PC-3 (cell line): Measurements from ENCODE around the gene MYH11. TPM values are rescaled to one million over a fixed set of nuclear protein-coding genes. Genes with fewer than 3 reads are reported as not detected.

ENCODE experiments used
- ATAC-seq: fragments of 200-7000 bp; cut with Tn5 transposase; 2 replicates; pipeline ENCODE4 v1.9.1; 2020; ENCODE audit warnings: mild to moderate bottlenecking, moderate library complexity
- BruUV-seq: library from RNA; stranded (reverse); fragments of 400-500 nt; replicated peaks from 2 replicates; lab custom pipeline; 2021; lab: Mats Ljungman, UMichigan
- CTCF ChIA-PET: fragments of 300-600 bp; sonication (Branson Sonifier 250); formaldehyde crosslinking; loops from one replicate; lab custom pipeline; 2022; ENCODE audit warnings: antibody characterized with exemption; lab: Charles Lee
- POLR2A ChIA-PET: fragments of 300-600 bp; sonication (Branson Sonifier 250); formaldehyde crosslinking; loops from one replicate; lab custom pipeline; 2022; ENCODE audit warnings: antibody characterized with exemption; ENCODE audit not compliant: unreplicated experiment; lab: Charles Lee
- DNase-seq: peaks from one replicate; pipeline ENCODE4 v3.0.0-alpha.2; 2015
- H2AFZ ChIP-seq: fragments of 300-600 bp; sonication (generic); 2 replicates; pipeline ENCODE4 v1.6.0; 2016; ENCODE audit warnings: antibody characterized with exemption, low read length
- H3F3A ChIP-seq: fragments of 300-600 bp; sonication (generic); one replicate; pipeline ENCODE4 v1.6.0; 2017; ENCODE audit warnings: antibody characterized with exemption, low read length, control low read depth, mild to moderate bottlenecking; ENCODE audit not compliant: unreplicated experiment
- H3K27ac ChIP-seq: fragments of 300-600 bp; sonication (generic); 2 replicates; pipeline ENCODE4 v1.5.1; 2016; ENCODE audit warnings: mild to moderate bottlenecking, low read length
- H3K27me3 ChIP-seq: fragments of 300-600 bp; sonication (generic); 2 replicates; pipeline ENCODE4 v1.6.1; 2016; ENCODE audit warnings: low read length, mixed read lengths
- H3K36me3 ChIP-seq: fragments of 300-600 bp; sonication (generic); 2 replicates; pipeline ENCODE4 v1.6.1; 2016; ENCODE audit warnings: low read depth, mixed run types, low read length, mixed read lengths
- H3K4me1 ChIP-seq: fragments of 300-600 bp; sonication (generic); 2 replicates; pipeline ENCODE4 v1.5.1; 2016; ENCODE audit warnings: low read length; ENCODE audit not compliant: insufficient read depth
- H3K4me2 ChIP-seq: fragments of 300-600 bp; sonication (generic); 2 replicates; pipeline ENCODE4 v1.6.0; 2016; ENCODE audit warnings: low read length
- H3K4me3 ChIP-seq: fragments of 300-600 bp; sonication (generic); 2 replicates; pipeline ENCODE4 v1.5.1; 2016; ENCODE audit warnings: mild to moderate bottlenecking, low read length, mixed read lengths
- H3K79me2 ChIP-seq: fragments of 300-600 bp; sonication (generic); 2 replicates; pipeline ENCODE4 v1.6.1; 2017; ENCODE audit warnings: low read length, mixed read lengths
- H3K9ac ChIP-seq: fragments of 300-600 bp; sonication (generic); 2 replicates; pipeline ENCODE4 v1.6.0; 2016; ENCODE audit warnings: mild to moderate bottlenecking, low read length
- H3K9me2 ChIP-seq: fragments of 300-600 bp; sonication (generic); replicated peaks from 2 replicates; pipeline ENCODE4 v1.6.1; 2016; ENCODE audit warnings: mixed run types, low read length, mixed read lengths
- H3K9me3 ChIP-seq: fragments of 300-600 bp; sonication (generic); 2 replicates; pipeline ENCODE4 v1.6.1; 2016; ENCODE audit warnings: low read length, mixed read lengths
- H4K20me1 ChIP-seq: fragments of 300-600 bp; sonication (generic); 2 replicates; pipeline ENCODE4 v1.6.1; 2016; ENCODE audit warnings: low read length, mixed read lengths
- CTCF ChIP-seq: fragments of 300-600 bp; sonication (generic); conservative IDR thresholded peaks from 2 replicates; pipeline ENCODE4 v1.5.1; 2017; ENCODE audit warnings: antibody characterized with exemption, low read depth, mild to moderate bottlenecking, low read length
- EZH2 ChIP-seq: fragments of 300-600 bp; sonication (generic); IDR thresholded peaks from one replicate; pipeline ENCODE4 v1.6.1; 2017; ENCODE audit warnings: antibody characterized with exemption, mild to moderate bottlenecking, low read length; ENCODE audit not compliant: unreplicated experiment
- EZH2phosphoT487 ChIP-seq: fragments of 300-600 bp; sonication (generic); IDR thresholded peaks from 2 replicates; pipeline ENCODE4 v1.6.1; 2018; ENCODE audit warnings: mild to moderate bottlenecking, antibody characterized with exemption, low read length, borderline replicate concordance
- intact Hi-C: fragments of 100-400 bp; cut with micrococcal nuclease; formaldehyde crosslinking; loops from 2 replicates; pipeline ENCODE4 v1.9.0; 2023
- total RNA-seq: library from RNA; depleted of rRNA; stranded (reverse); fragments of >200 nt; gene quantifications from 2 replicates; pipeline ENCODE4 v1.2.3, GENCODE V29; 2014

The MYH11 gene
- total RNA-seq, 1 experiment from 2014 or later: not detected

GRCh38 chr16:15775663-15776304 is 81.0 kb downstream of the MYH11 start:
- H3K4me1 ChIP-seq: no peaks in the 10 kb centered on the region
- no peak overlapping the region for H2AFZ ChIP-seq
- CTCF ChIA-PET: no interaction called here
- H3K27me3 ChIP-seq: no peaks in the 10 kb centered on the region
- no peak overlapping the region for H3K9ac ChIP-seq
- POLR2A ChIA-PET: no interaction called here
- H3F3A ChIP-seq: no peaks in the 10 kb centered on the region
- H4K20me1 ChIP-seq: no peaks in the 10 kb centered on the region
- intact Hi-C loops: loop anchor here (5.0 kb wide), 1 partner anchor 422 kb away; no protein-coding TSS in a partner anchor
- no TSS peak for BruUV-seq
- TF ChIP-seq EZH2phosphoT487 (no peak), EZH2 (no peak), CTCF (no peak)
- H3K79me2 ChIP-seq: no peaks in the 10 kb centered on the region
- no peak overlapping the region for H3K27ac ChIP-seq
- H3K4me3 ChIP-seq: no peak overlapping the region
- no peaks in the 10 kb centered on the region for H3K9me3 ChIP-seq
- H3K4me2 ChIP-seq: no peak overlapping the region
- ATAC-seq: no peak
- no peaks in the 10 kb centered on the region for H3K36me3 ChIP-seq
- H3K9me2 ChIP-seq: no peaks in the 10 kb centered on the region
- DNase-seq: peak; percentile 16

GRCh38 chr16:15775209-15775608 is 81.6 kb downstream of the MYH11 start:
- no peak for TF ChIP-seq EZH2phosphoT487
- no peak overlapping the region for H3K4me2 ChIP-seq
- intact Hi-C loops: loop anchor here (5.0 kb wide), 1 partner anchor 422 kb away; no protein-coding TSS in a partner anchor
- no TSS peak for BruUV-seq
- H3F3A ChIP-seq: no peaks in the 10 kb centered on the region
- ChIA-PET CTCF (no interaction called here), POLR2A (no interaction called here)
- no peaks in the 10 kb centered on the region for H3K9me3 ChIP-seq
- H3K9me2 ChIP-seq: no peaks in the 10 kb centered on the region
- H3K4me1 ChIP-seq: no peaks in the 10 kb centered on the region
- no peaks in the 10 kb centered on the region for H4K20me1 ChIP-seq
- no peak overlapping the region for H3K9ac ChIP-seq
- no peak overlapping the region for H3K4me3 ChIP-seq
- H3K79me2 ChIP-seq: no peaks in the 10 kb centered on the region
- DNase-seq: peak; percentile 33
- H2AFZ ChIP-seq: no peak overlapping the region
- no peaks in the 10 kb centered on the region for H3K36me3 ChIP-seq
- no peak; the same call in 1 of the 2 replicates for ATAC-seq
- no peaks in the 10 kb centered on the region for H3K27me3 ChIP-seq
- no peak overlapping the region for H3K27ac ChIP-seq

DNA sequence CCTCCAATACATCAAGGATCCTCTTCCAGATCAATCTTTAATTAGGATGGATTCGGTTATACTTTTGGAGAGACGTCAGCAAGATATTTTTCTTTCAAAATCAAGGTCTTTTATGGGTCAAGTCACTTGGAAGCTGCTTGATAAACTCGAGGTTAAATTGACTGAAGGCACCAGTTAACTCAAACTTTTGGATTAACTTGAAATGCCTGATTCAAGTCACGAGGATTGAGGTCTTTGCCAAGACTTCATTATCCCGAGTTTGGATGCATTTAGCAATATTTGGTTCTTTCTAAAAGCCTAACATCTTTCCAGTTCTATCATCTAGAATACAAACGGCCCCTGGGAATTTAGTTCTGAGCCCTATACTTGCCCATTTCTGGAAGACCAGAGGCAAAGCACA is 82.9 kb downstream of the MYH11 start:
- Histone ChIP-seq H3F3A (no peaks in the 10 kb centered on the region), H3K4me1 (no peaks in the 10 kb centered on the region), H3K79me2 (no peaks in the 10 kb centered on the region), H3K4me2 (no peak overlapping the region), H4K20me1 (no peaks in the 10 kb centered on the region), H3K9ac (no peak overlapping the region), H3K27me3 (no peaks in the 10 kb centered on the region), H2AFZ (no peak overlapping the region), H3K36me3 (no peaks in the 10 kb centered on the region), H3K9me3 (no peaks in the 10 kb centered on the region), H3K9me2 (no peaks in the 10 kb centered on the region), H3K27ac (no peak overlapping the region), H3K4me3 (no peak overlapping the region)
- POLR2A ChIA-PET: no interaction called here
- no TSS peak for BruUV-seq
- ATAC-seq (no peak), DNase-seq (no peak)
- TF ChIP-seq CTCF (no peak), EZH2phosphoT487 (no peak), EZH2 (no peak)
- intact Hi-C loops: no loop called here
- CTCF ChIA-PET: no interaction called here
